Cardiac muscle cell (in vitro differentiated cells and primary cell): ENCODE results near the gene AMFR. TPM values are rescaled to one million over a fixed set of nuclear protein-coding genes. Genes with fewer than 3 reads are reported as not detected.
A peak's percentile ranks its signal among the peaks of the same experiment; 100 is the strongest.
"Not testable (repeated sequence)": the region's sequence is repeated elsewhere in the genome, so short reads cannot be mapped to it uniquely, and the experiment has no call there.

Experiments
- DNase-seq, 2 donors: peaks; one replicate each; pipeline versions ENCODE4 v3.0.0 to v3.0.0-alpha.2; 2010 to 2017; ENCODE audit warnings: low read depth in 1 of 2, low spot score in 1 of 2
- H3K27ac ChIP-seq: fragments of 200-600 bp; sonication (generic); 2 replicates; pipeline ENCODE4 v1.5.1; 2016
- H3K27me3 ChIP-seq: fragments of 200-600 bp; sonication (generic); 2 replicates; pipeline ENCODE4 v1.6.0; 2016; ENCODE audit warnings: control low read depth
- H3K36me3 ChIP-seq: fragments of 200-600 bp; sonication (generic); 2 replicates; pipeline ENCODE4 v1.5.1; 2016; ENCODE audit warnings: control low read depth
- H3K4me1 ChIP-seq: fragments of 200-600 bp; sonication (generic); 2 replicates; pipeline ENCODE4 v1.8.1; 2017; ENCODE audit warnings: low read depth, mild to moderate bottlenecking, mixed run types
- H3K4me3 ChIP-seq: fragments of 200-600 bp; sonication (generic); 2 replicates; pipeline ENCODE4 v1.5.1; 2016; ENCODE audit warnings: mild to moderate bottlenecking
- H3K9me3 ChIP-seq: fragments of 200-600 bp; sonication (generic); 2 replicates; pipeline ENCODE4 v1.5.1; 2017; ENCODE audit warnings: low read depth, mild to moderate bottlenecking, control low read depth
- CTCF ChIP-seq: IDR thresholded peaks from 2 replicates; pipeline ENCODE4 v1.5.1; 2012; ENCODE audit warnings: low read depth, mild to moderate bottlenecking, low read length
- polyA plus RNA-seq: library from polyadenylated mRNA; unstranded; fragments of >200 nt; fragmentation: Nextera tagmentation; extraction: Ambion mirVana; gene quantifications from 2 replicates; pipeline ENCODE4 v1.2.1, GENCODE V29; 2016
- total RNA-seq: library from RNA; depleted of rRNA; stranded (reverse); fragments of >200 nt; gene quantifications from 2 replicates; pipeline ENCODE4 v1.2.3, GENCODE V29; 2016

AMFR gene
- total and polyA plus RNA-seq, 2 experiments from 2014 or later = 52.7 to 157 TPM

DNA sequence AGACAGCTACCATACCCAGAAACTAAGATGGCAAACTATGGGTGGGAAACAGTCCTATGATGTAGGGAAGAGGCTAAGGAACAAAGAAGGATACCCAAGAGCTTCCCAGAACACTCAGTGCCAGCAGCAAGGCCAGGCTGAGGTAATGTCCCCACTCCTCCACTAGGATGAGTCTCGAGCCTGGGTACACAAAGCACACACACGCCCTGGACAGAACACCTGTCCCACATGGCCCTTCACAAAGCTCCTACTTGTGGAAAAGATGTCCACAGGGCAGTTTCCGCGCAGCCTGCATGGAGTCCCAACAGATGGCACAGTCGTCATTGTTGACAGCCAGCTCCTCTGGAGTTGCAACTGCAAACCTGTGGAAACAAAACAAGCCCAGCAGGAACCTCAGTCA lies 23.9 kb downstream of the AMFR start:
- Histone ChIP-seq H3K27ac (no peak overlapping the region), H3K4me1 (no peaks in the 10 kb centered on the region), H3K4me3 (no peak overlapping the region), H3K27me3 (no peaks in the 10 kb centered on the region), H3K9me3 (no peaks in the 10 kb centered on the region), H3K36me3 (peaks cover 41% of the 10 kb centered on the region)
- TF ChIP-seq CTCF = peak; percentile 22
- DNase-seq = no peak

DNA sequence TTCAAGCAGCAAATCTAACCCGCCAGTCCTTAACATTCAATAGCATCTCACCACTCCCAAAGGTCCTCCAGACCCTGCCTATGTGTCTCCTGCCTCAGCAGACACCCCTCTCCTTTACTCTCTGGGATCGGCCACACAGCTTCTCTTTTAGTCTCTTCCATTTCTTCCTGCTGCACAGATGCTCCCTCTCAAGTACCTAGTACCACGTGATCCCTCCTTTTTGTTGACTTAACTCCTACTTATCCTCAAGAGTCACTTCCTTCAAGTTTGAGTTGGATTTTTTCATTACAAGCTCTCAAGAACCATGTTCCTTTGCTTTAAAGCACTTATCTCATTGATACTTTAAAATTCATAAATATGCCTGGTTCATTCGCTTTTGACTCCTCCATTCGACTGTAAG lies 24.9 kb downstream of the AMFR start:
- DNase-seq = no peak
- no peaks in the 10 kb centered on the region for H3K27me3 ChIP-seq
- no peak for TF ChIP-seq CTCF
- H3K4me3 ChIP-seq = no peak overlapping the region
- H3K27ac ChIP-seq = no peak overlapping the region
- no peaks in the 10 kb centered on the region for H3K9me3 ChIP-seq
- H3K4me1 ChIP-seq = no peaks in the 10 kb centered on the region
- peaks cover 40% of the 10 kb centered on the region for H3K36me3 ChIP-seq

DNA sequence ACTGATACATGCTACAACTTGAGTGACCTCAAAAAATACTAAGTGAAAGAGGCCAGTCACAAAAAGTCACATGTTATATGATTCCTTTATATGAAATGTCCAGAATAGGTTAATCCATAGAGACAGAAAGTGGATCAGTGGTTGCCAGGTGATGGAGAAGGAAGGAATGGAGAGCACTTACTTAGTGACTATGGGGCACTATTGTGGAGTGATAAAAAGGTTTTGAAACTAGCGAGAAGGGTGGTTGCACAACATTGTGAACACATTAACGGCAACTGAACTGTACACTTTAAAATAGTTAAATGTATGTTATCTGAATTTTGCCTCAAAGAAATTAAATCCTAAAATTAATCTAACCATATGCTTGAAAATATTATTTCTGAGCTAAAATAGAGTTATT lies 25.9 kb downstream of the AMFR start:
- Histone ChIP-seq H3K36me3 (peaks cover 31% of the 10 kb centered on the region), H3K27me3 (no peaks in the 10 kb centered on the region), H3K9me3 (no peaks in the 10 kb centered on the region), H3K4me3 (no peak overlapping the region), H3K27ac (no peak overlapping the region), H3K4me1 (no peaks in the 10 kb centered on the region)
- no peak for TF ChIP-seq CTCF
- no peak for DNase-seq

DNA sequence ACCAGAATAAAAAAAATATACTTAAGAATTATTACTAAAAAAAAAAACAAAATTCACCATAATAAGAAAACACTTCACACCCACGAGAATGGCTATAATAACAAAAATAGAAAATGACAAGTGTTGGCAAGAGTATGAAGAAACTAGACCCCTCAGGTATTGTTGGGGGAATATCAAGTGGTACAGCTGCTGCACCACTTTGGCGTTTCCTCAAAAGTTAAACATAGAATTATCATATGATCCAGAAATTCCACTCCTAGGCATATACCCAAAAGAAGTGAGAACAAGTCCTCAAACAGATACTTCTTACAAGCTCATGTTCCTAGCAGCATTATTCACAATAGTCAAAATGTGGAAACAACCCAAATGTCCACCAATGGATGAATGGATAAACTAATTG lies 26.3 kb downstream of the AMFR start:
- no peak for TF ChIP-seq CTCF
- DNase-seq = no peak
- H3K4me1 ChIP-seq = no peaks in the 10 kb centered on the region
- no peaks in the 10 kb centered on the region for H3K27me3 ChIP-seq
- no peak overlapping the region for H3K27ac ChIP-seq
- peaks cover 27% of the 10 kb centered on the region for H3K36me3 ChIP-seq
- no peaks in the 10 kb centered on the region for H3K9me3 ChIP-seq
- no peak overlapping the region for H3K4me3 ChIP-seq

GRCh38 chr16:56396724-56397123 lies 28.6 kb downstream of the AMFR start:
- not testable (repeated sequence) for H3K4me3 ChIP-seq, H3K4me1 ChIP-seq, H3K9me3 ChIP-seq, H3K27ac ChIP-seq, H3K27me3 ChIP-seq, DNase-seq, H3K36me3 ChIP-seq

- no peaks in the 10 kb centered on the region for H3K27me3 ChIP-seq
- H3K4me1 ChIP-seq = no peaks in the 10 kb centered on the region
- no peak for TF ChIP-seq CTCF
- H3K36me3 ChIP-seq = peaks cover 41% of the 10 kb centered on the region
- DNase-seq = peak in 1 of 2 donors; percentile 50
- no peak overlapping the region for H3K27ac ChIP-seq
- no peak overlapping the region for H3K4me3 ChIP-seq
- no peaks in the 10 kb centered on the region for H3K9me3 ChIP-seq
These were observed 35.8 kb downstream of the AMFR start for GRCh38 chr16:56389554-56389953.
